Esophagus (tissue), 2 donors: Measurements from ENCODE around the gene ROR1. TPM values are rescaled to one million over a fixed set of nuclear protein-coding genes. Genes with fewer than 3 reads are reported as not detected.
"Not testable (repeated sequence)": the region's sequence is repeated elsewhere in the genome, so short reads cannot be mapped to it uniquely, and the experiment has no call there.

Experiments
- H3K27ac ChIP-seq, 2 donors: one replicate each; pipeline ENCODE4 v1.5.1; 2013; ENCODE audit warnings: low read depth in 2 of 2, mild to moderate bottlenecking in 2 of 2, inconsistent platforms in 1 of 2, low read length in 1 of 2, moderate library complexity in 1 of 2
- H3K27me3 ChIP-seq, 2 donors: one replicate each; pipeline ENCODE4 v1.6.1; 2013; ENCODE audit warnings: low read length in 2 of 2, control low read depth in 1 of 2, mild to moderate bottlenecking in 1 of 2; ENCODE audit not compliant: insufficient read depth in 2 of 2, control insufficient read depth in 1 of 2
- H3K36me3 ChIP-seq, 2 donors: one replicate each; pipeline ENCODE4 v1.6.1; 2013; ENCODE audit warnings: low read length in 1 of 2; ENCODE audit not compliant: control insufficient read depth in 2 of 2, insufficient read depth in 2 of 2
- H3K4me1 ChIP-seq, 2 donors: one replicate each; pipeline ENCODE4 v1.6.1; 2013; ENCODE audit warnings: low read length in 1 of 2; ENCODE audit not compliant: control insufficient read depth in 2 of 2, insufficient read depth in 2 of 2
- H3K4me3 ChIP-seq, 2 donors: one replicate each; pipeline ENCODE4 v1.5.1; 2013; ENCODE audit warnings: low read length in 2 of 2, mild to moderate bottlenecking in 2 of 2, low read depth in 1 of 2, moderate library complexity in 1 of 2
- H3K9me3 ChIP-seq, 2 donors: one replicate each; pipeline ENCODE4 v1.6.1; 2013; ENCODE audit warnings: mild to moderate bottlenecking in 2 of 2, low read depth in 1 of 2, low read length in 1 of 2, moderate library complexity in 1 of 2; ENCODE audit not compliant: control insufficient read depth in 2 of 2, insufficient read depth in 1 of 2
- WGBS, 2 donors: extraction: QIAGEN DNeasy Blood & Tissue Kit; methylation state at CpG; one replicate each; pipeline ENCODE4 v1.1.7; 2013; 5-methylcytosine and 5-hydroxymethylcytosine counted together
- polyA plus RNA-seq, 2 donors: library from polyadenylated mRNA; stranded (reverse); fragments of 200-250 nt; gene quantifications; one replicate each; pipeline ENCODE4 v1.2.3, GENCODE V29; 2013
- donor health status: healthy with polysubstance abuse.
- donor health status: Bipolar disorder and iron deficiency.

Gene ROR1
- polyA plus RNA-seq, 2 donors: 1.1 to 1.9 TPM

- H3K4me1 ChIP-seq: no peaks in the 10 kb centered on the region
- H3K4me3 ChIP-seq: no peak overlapping the region
- WGBS, 2 donors: 63 to 66% methylated on average over 7 of the region's 7 CpGs
- H3K27me3 ChIP-seq: no peaks in the 10 kb centered on the region
- no peaks in the 10 kb centered on the region for H3K9me3 ChIP-seq
- H3K27ac ChIP-seq: no peak overlapping the region
- H3K36me3 ChIP-seq: no peaks in the 10 kb centered on the region
Measured at GRCh38 chr1:64223329-64224151, 449.7 kb downstream of the ROR1 start.

GRCh38 chr1:64224236-64224635 is 450.4 kb downstream of the ROR1 start:
- not testable (repeated sequence) for H3K36me3 ChIP-seq, H3K4me1 ChIP-seq, H3K9me3 ChIP-seq, H3K27me3 ChIP-seq, H3K4me3 ChIP-seq, H3K27ac ChIP-seq
- 94 to 95% methylated on average over 7 of the region's 7 CpGs for WGBS, 2 donors

DNA sequence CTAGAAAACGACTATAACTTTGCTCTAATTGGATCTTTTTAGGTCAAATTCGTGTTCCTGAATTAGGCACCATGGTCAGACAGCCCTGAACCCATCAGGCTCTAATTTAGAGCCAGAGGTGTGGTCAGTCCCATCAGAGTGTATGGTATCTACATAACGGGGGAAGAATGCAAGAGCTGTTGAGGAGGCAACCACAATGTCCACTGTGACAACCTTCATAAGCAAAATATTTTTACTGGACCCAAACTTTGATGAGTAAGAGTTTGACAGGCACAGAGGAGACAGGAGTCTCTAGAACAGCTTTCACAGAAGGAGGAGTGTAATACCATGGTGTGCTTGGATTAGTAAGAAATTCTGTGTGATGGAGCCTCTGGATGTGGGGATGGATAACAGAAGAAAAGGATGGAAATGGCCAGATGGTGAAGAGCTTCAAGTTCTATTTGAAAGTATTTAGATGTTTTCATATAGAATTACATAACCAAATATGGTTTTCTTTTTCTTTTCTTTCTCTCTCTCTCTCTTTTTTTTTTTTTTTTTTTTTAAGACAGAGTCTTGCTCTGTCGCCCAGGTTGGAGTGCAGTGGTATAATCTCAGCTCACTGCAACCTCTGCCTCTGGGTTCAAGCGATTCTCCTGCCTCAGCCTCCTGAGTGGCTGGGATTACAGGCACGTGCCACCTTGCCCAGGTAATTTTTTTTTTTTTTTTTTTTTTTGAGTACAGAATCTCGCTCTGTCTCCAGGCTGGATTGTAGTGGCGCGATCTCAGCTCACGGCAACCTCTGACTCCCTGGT is 454.5 kb downstream of the ROR1 start:
- no peak overlapping the region for H3K4me3 ChIP-seq
- H3K27ac ChIP-seq: no peak overlapping the region
- no peaks in the 10 kb centered on the region for H3K27me3 ChIP-seq
- no peaks in the 10 kb centered on the region for H3K9me3 ChIP-seq
- 81 to 83% methylated on average over 10 of the region's 10 CpGs for WGBS, 2 donors
- no peaks in the 10 kb centered on the region for H3K4me1 ChIP-seq
- H3K36me3 ChIP-seq: no peaks in the 10 kb centered on the region

- no peaks in the 10 kb centered on the region for H3K36me3 ChIP-seq
- H3K4me3 ChIP-seq: no peak overlapping the region
- H3K27me3 ChIP-seq: no peaks in the 10 kb centered on the region
- H3K4me1 ChIP-seq: no peaks in the 10 kb centered on the region
- no peaks in the 10 kb centered on the region for H3K9me3 ChIP-seq
- 85 to 87% methylated on average over 3 of the region's 3 CpGs for WGBS, 2 donors
- no peak overlapping the region for H3K27ac ChIP-seq
Measured at GRCh38 chr1:64229307-64229706, 455.5 kb downstream of the ROR1 start.

Other genes starting within 250 kb of the ROR1 start
- 10 to 100 TPM in 1 of 2 donors, 1 to 10 TPM in 1; 5.4 to 28.0 TPM for gene PGM1, start 180.6 kb upstream of the ROR1 start, polyA plus RNA-seq